ENCODE measurements around the gene DDIAS.
"Not testable (repeated sequence)": the region's sequence is repeated elsewhere in the genome, so short reads cannot be mapped to it uniquely, and the experiment has no call there.

DDIAS gene

DNA sequence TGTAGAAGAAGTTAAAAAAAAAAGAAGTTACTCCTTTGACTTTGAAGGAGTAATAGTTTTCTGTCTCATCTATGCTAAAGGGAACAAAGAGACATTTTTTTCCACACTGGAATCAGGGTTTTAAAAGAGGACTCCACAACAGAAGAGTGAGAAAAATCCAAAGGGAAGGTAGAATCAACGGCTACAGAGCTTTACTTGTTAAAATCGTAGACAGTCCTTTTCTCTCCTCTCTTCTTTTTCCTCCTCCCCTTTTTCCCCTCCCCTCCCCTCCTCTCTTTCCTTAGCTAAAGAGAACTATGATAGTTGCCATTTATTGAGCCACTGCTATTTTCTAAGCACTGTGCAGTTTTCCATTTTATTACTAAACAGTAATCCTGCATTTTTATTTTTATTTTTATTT lies 29.2 kb downstream of the DDIAS start:
- TF ChIP-seq, protein P1, sequence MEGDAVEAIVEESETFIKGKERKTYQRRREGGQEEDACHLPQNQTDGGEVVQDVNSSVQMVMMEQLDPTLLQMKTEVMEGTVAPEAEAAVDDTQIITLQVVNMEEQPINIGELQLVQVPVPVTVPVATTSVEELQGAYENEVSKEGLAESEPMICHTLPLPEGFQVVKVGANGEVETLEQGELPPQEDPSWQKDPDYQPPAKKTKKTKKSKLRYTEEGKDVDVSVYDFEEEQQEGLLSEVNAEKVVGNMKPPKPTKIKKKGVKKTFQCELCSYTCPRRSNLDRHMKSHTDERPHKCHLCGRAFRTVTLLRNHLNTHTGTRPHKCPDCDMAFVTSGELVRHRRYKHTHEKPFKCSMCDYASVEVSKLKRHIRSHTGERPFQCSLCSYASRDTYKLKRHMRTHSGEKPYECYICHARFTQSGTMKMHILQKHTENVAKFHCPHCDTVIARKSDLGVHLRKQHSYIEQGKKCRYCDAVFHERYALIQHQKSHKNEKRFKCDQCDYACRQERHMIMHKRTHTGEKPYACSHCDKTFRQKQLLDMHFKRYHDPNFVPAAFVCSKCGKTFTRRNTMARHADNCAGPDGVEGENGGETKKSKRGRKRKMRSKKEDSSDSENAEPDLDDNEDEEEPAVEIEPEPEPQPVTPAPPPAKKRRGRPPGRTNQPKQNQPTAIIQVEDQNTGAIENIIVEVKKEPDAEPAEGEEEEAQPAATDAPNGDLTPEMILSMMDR (IDR thresholded peaks at IDR 0.05; ENCODE audit: low read depth, low read length) = no peak
- TF ChIP-seq MYC (IDR thresholded peaks at IDR 0.05; ENCODE audit: low read depth, low read length) = no peak
- TF ChIP-seq, protein P2, sequence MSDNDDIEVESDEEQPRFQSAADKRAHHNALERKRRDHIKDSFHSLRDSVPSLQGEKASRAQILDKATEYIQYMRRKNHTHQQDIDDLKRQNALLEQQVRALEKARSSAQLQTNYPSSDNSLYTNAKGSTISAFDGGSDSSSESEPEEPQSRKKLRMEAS (IDR thresholded peaks at IDR 0.05; ENCODE audit: low read depth, low read length) = no peak
- DNase-seq (ENCODE audit: low read depth) = no peak
- H3K4me3 ChIP-seq (ENCODE audit: low read depth, low read length) = no peak overlapping the region

DNA sequence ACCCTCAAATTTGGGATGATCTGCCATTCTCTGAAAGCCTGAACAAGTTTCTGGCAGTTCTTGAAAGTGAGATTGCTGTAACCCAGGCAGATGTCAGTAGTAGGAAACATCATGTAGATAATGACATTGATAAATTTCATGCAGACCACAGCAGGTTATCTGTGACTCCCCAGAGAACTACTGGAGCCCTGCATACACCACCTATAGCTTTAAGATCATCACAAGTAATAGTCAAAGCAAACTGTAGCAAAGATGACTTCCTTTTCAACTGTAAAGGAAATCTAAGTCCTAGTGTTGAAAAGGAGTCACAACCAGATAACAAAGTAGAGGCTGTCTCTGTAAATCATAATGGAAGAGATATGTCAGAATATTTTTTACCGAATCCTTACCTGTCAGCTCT lies 31.0 kb downstream of the DDIAS start:
- no peak for TF ChIP-seq MYC (IDR thresholded peaks at IDR 0.05; ENCODE audit: low read depth, low read length)
- TF ChIP-seq, protein P2 (IDR thresholded peaks at IDR 0.05; ENCODE audit: low read depth, low read length) = no peak
- no peak for TF ChIP-seq POLR2A (IDR thresholded peaks at IDR 0.05; ENCODE audit: extremely low read depth, insufficient read length)
- TF ChIP-seq, protein P1 (IDR thresholded peaks at IDR 0.05; ENCODE audit: low read depth, low read length) = no peak
- DNase-seq (ENCODE audit: low read depth) = no peak
- no peak overlapping the region for H3K4me3 ChIP-seq (ENCODE audit: low read depth, low read length)

DNA sequence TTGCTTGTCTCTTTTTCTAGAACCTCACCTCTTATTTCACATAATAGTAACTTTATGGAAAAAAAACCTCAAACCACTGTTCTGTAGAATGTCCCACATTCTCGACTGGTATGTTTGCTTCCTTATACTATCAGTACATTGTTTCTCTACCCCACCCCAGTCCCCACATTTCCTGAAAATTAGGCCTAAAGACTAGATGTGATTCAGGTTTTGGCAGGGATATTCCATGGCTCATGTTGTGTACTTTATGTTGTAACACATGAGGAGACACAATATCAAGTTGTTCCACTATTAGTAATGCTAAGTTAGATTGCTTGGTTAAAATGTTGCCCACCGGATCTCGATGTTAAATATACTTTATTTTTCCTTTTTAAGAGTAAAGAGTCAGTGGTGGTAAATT lies 34.7 kb downstream of the DDIAS start:
- no peak for DNase-seq (ENCODE audit: low read depth)

DNA sequence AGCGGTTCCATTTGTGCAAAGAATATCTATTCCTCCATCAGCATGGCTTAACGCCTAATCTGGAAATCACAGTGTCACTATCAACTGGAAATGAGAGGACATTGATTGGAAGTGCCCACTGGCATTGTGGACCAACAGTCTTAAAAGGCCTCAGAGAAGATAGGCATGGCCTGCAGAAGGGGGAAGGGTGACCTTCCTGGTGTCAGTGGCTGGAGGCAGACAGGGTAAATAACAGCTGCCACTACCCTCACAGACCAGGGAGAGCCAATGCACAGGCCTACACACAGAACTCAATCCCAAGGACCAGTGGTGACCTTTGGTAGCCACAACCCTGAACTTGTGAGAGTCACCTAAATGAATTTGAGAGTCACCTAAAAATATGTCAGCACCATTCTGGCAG lies 36.0 kb downstream of the DDIAS start:
- DNase-seq (ENCODE audit: low read depth) = no peak
- no peak overlapping the region for H3K4me3 ChIP-seq (ENCODE audit: low read depth, low read length)
- TF ChIP-seq POLR2A (IDR thresholded peaks at IDR 0.05; ENCODE audit: extremely low read depth, insufficient read length) (no peak), MYC (IDR thresholded peaks at IDR 0.05; ENCODE audit: low read depth, low read length) (no peak)
- TF ChIP-seq, protein P1 (IDR thresholded peaks at IDR 0.05; ENCODE audit: low read depth, low read length) = no peak
- TF ChIP-seq, protein P2 (IDR thresholded peaks at IDR 0.05; ENCODE audit: low read depth, low read length) = no peak

More for the DNA sequence above, 34.7 kb downstream of the DDIAS start:
- no peak overlapping the region for H3K4me3 ChIP-seq (ENCODE audit: low read depth, low read length)
- TF ChIP-seq POLR2A (IDR thresholded peaks at IDR 0.05; ENCODE audit: extremely low read depth, insufficient read length) (no peak), MYC (IDR thresholded peaks at IDR 0.05; ENCODE audit: low read depth, low read length) (no peak)
- TF ChIP-seq, protein P1 (IDR thresholded peaks at IDR 0.05; ENCODE audit: low read depth, low read length) = no peak
- TF ChIP-seq, protein P2 (IDR thresholded peaks at IDR 0.05; ENCODE audit: low read depth, low read length) = no peak

DNA sequence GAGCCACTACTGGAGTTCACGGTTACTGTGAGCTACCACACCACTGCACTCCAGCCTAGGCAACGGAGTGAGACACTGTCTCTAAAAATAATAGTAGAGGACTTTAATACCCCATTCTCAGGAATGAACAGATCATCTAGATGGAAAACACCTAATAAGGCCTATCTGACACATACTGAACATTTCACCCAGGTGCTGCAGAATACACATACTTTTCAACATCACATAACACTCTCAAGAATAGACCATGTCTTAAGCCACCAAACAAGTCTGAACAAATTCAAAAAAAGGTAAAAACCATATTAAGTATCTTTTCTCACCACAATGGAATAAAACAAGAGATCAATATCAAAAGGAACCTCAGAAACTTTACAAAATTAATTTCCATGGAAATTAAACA lies 37.9 kb downstream of the DDIAS start:
- no peak for DNase-seq (ENCODE audit: low read depth)
- TF ChIP-seq, protein P2 (IDR thresholded peaks at IDR 0.05; ENCODE audit: low read depth, low read length) = no peak
- TF ChIP-seq MYC (IDR thresholded peaks at IDR 0.05; ENCODE audit: low read depth, low read length) = no peak
- no peak for TF ChIP-seq POLR2A (IDR thresholded peaks at IDR 0.05; ENCODE audit: extremely low read depth, insufficient read length)
- TF ChIP-seq, protein P1 (IDR thresholded peaks at IDR 0.05; ENCODE audit: low read depth, low read length) = no peak
- H3K4me3 ChIP-seq (ENCODE audit: low read depth, low read length) = no peak overlapping the region

DNA sequence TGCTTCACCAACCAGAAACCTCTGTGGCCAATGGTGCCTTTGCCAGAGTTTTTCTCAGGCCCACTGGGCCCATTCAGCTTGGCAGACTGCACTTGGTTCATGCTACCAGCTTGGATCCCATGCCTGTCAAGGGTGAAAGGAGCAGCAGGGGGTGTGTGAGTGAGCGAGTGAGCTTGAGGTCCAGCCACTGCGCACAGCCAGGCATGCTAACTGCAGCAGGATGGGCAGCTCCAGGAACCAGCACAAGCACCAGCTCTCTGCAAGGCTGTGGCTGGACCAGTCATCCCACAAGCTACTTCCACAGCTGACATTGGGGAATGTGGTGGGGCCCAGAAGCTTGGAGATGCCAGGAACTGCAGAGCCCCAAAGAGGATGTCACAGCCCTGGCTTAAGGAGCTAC lies 40.8 kb downstream of the DDIAS start:
- TF ChIP-seq MYC (IDR thresholded peaks at IDR 0.05; ENCODE audit: low read depth, low read length) (no peak), POLR2A (IDR thresholded peaks at IDR 0.05; ENCODE audit: extremely low read depth, insufficient read length) (no peak)
- TF ChIP-seq, protein P1 (IDR thresholded peaks at IDR 0.05; ENCODE audit: low read depth, low read length) = no peak
- TF ChIP-seq, protein P2 (IDR thresholded peaks at IDR 0.05; ENCODE audit: low read depth, low read length) = no peak
- no peak overlapping the region for H3K4me3 ChIP-seq (ENCODE audit: low read depth, low read length)
- DNase-seq (ENCODE audit: low read depth) = no peak

DNA sequence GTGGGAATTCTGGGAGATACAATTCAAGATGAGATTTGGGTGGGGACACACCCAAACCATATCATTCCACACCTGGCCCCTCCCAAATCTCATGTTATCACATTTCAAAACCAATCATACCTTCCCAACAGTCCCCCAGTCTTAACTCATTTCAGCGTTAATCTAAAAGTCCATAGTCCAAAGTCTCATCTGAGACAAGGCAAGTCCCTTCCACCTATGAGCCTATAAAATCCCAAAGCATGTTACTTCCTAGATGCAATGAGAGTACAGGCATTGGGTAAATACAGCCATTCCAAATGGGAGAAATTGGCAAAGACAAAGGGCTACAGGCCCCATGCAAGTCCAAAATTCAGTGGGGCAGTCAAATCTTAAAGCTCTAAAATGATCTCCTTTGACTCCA lies 41.9 kb downstream of the DDIAS start:
- not testable (repeated sequence) for DNase-seq (ENCODE audit: low read depth)

More for the DNA sequence above, 41.9 kb downstream of the DDIAS start:
- not testable (repeated sequence) for H3K4me3 ChIP-seq (ENCODE audit: low read depth, low read length)
